Measurements from ENCODE around the gene RASSF3.

DNA sequence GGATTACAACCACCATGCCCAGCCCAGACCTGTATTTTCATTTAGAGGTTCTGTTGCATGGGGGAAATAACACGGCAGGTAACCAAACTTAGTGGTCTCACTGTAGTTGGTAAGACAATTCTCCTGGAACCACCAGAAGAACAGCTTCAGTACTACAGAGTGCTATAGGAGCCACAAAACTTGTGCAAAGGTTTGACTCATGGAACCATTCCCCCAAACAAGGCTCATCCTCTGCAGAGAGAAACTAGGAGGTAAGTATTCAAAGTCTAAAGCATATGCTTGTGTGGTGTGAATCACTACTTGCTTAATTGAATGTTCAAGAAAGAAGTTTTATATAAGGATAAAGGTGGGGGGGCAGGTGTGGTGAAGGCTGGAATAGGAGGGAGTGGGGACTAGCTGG lies 90.2 kb downstream of the RASSF3 start:
- TF ChIP-seq POLR2A (IDR thresholded peaks at IDR 0.05), result no peak
- TF ChIP-seq, protein P1, sequence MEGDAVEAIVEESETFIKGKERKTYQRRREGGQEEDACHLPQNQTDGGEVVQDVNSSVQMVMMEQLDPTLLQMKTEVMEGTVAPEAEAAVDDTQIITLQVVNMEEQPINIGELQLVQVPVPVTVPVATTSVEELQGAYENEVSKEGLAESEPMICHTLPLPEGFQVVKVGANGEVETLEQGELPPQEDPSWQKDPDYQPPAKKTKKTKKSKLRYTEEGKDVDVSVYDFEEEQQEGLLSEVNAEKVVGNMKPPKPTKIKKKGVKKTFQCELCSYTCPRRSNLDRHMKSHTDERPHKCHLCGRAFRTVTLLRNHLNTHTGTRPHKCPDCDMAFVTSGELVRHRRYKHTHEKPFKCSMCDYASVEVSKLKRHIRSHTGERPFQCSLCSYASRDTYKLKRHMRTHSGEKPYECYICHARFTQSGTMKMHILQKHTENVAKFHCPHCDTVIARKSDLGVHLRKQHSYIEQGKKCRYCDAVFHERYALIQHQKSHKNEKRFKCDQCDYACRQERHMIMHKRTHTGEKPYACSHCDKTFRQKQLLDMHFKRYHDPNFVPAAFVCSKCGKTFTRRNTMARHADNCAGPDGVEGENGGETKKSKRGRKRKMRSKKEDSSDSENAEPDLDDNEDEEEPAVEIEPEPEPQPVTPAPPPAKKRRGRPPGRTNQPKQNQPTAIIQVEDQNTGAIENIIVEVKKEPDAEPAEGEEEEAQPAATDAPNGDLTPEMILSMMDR (IDR thresholded peaks at IDR 0.05), result no peak

All from breast epithelium (tissue), 3 donors.